ENCODE results near the gene PDXP. TPM values are rescaled to one million over a fixed set of nuclear protein-coding genes. Genes with fewer than 3 reads are reported as not detected.

The PDXP gene
- total and polyA plus RNA-seq, 2 experiments from 2014 or later, result 15.0 to 55.6 TPM

- DNase-seq (ENCODE audit: low spot score) (no peak), ATAC-seq (no peak)
- no peaks in the 10 kb centered on the region for H3K9me3 Mint-ChIP-seq
- Histone ChIP-seq H4K20me1 (replicated peaks; ENCODE audit: insufficient read depth) (peaks cover 4% of the 10 kb centered on the region; the same call in 1 of the 2 replicates), H3K27me3 (ENCODE audit: insufficient read depth) (no peaks in the 10 kb centered on the region), H3K4me2 (no peak overlapping the region), H3K79me2 (replicated peaks; ENCODE audit: insufficient read depth) (no peaks in the 10 kb centered on the region), H3K27ac (ENCODE audit: low read depth) (no peak overlapping the region), H3K4me1 (ENCODE audit: insufficient read depth) (no peaks in the 10 kb centered on the region), H3K9me2 (ENCODE audit: insufficient read depth) (no peaks in the 10 kb centered on the region), H3F3A (replicated peaks; ENCODE audit: low read depth) (0 out of 2 replicates have a peak, but pooled peaks cover 4% of the 10 kb centered on the region), H2AFZ (no peak overlapping the region), H3K36me3 (ENCODE audit: insufficient read depth) (peaks cover 8% of the 10 kb centered on the region), H3K4me3 (no peak overlapping the region)
- H3K36me3 Mint-ChIP-seq (ENCODE audit: low read depth), result peaks cover 51% of the 10 kb centered on the region
- H3K4me3 Mint-ChIP-seq, result no peak overlapping the region
- H3K27me3 Mint-ChIP-seq (ENCODE audit: insufficient read depth, low read depth, poor library complexity), result peaks cover 14% of the 10 kb centered on the region
- TF ChIP-seq REST (IDR thresholded peaks at IDR 0.05; ENCODE audit: unreplicated experiment), result no peak
- TF ChIP-seq NANOG (IDR thresholded peaks at IDR 0.05; ENCODE audit: borderline replicate concordance), result no peak
- no peak for TF ChIP-seq EZH2 (IDR thresholded peaks at IDR 0.05; ENCODE audit: low read depth, unreplicated experiment)
- no peak for TF ChIP-seq ZNF462 (CRISPR knock-in tag; IDR thresholded peaks at IDR 0.05)
- no peak for TF ChIP-seq POLR2AphosphoS5 (IDR thresholded peaks at IDR 0.05; ENCODE audit: low read depth)
- TF ChIP-seq CREB1 (CRISPR knock-in tag; IDR thresholded peaks at IDR 0.05; ENCODE audit: low read depth), result no peak
- no peak for TF ChIP-seq EZH2phosphoT487 (IDR thresholded peaks at IDR 0.05; ENCODE audit: unreplicated experiment)
- TF ChIP-seq ZNF114 (CRISPR knock-in tag; IDR thresholded peaks at IDR 0.05), result no peak
- H3K27ac Mint-ChIP-seq, result no peak overlapping the region
- H3K4me1 Mint-ChIP-seq, result peaks cover 2% of the 10 kb centered on the region; the same call in 1 of the 3 replicates
These were observed 10.6 kb upstream of the PDXP start for GRCh38 chr22:37647928-37648327.

Data from GM23338 (cell line).